A673 (cell line): ENCODE results near the gene CBLB. TPM values are rescaled to one million over a fixed set of nuclear protein-coding genes. Genes with fewer than 3 reads are reported as not detected.
A peak's percentile ranks its signal among the peaks of the same experiment; 100 is the strongest.

ENCODE experiments used
- BruUV-seq: library from RNA; stranded (reverse); fragments of 400-500 nt; replicated peaks from 2 replicates; lab custom pipeline; 2021; lab: Mats Ljungman, UMichigan
- CTCF ChIA-PET: fragments of 300-600 bp; sonication (Branson Sonifier 250); formaldehyde crosslinking; loops from one replicate; lab custom pipeline; 2022; ENCODE audit warnings: antibody characterized with exemption; lab: Charles Lee
- POLR2A ChIA-PET: fragments of 300-600 bp; sonication (Branson Sonifier 250); formaldehyde crosslinking; loops from one replicate; lab custom pipeline; 2022; ENCODE audit warnings: antibody characterized with exemption; ENCODE audit not compliant: low non-redundant PET; lab: Charles Lee
- DNase-seq: peaks from one replicate; pipeline ENCODE4 v3.0.0-alpha.2; 2015; ENCODE audit warnings: low spot score
- H3K27ac ChIP-seq: fragments of 200-600 bp; sonication (generic); 2 replicates; pipeline ENCODE4 v1.5.1; 2016; ENCODE audit warnings: mixed run types, low read depth, mild to moderate bottlenecking, mixed read lengths, antibody characterized with exemption, low read length; ENCODE audit not compliant: poor library complexity, severe bottlenecking
- H3K27me3 ChIP-seq: fragments of 200-600 bp; sonication (generic); replicated peaks from 2 replicates; pipeline ENCODE4 v1.6.1; 2017; ENCODE audit warnings: mixed run types, low read depth, mild to moderate bottlenecking, mixed read lengths, antibody characterized with exemption, low read length; ENCODE audit not compliant: insufficient read depth, poor library complexity
- H3K36me3 ChIP-seq: fragments of 200-600 bp; sonication (generic); 2 replicates; pipeline ENCODE4 v1.6.1; 2016; ENCODE audit warnings: mixed run types, mild to moderate bottlenecking, mixed read lengths, antibody characterized with exemption, low read length; ENCODE audit not compliant: insufficient read depth, poor library complexity, severe bottlenecking
- H3K4me1 ChIP-seq: fragments of 200-600 bp; sonication (generic); 2 replicates; pipeline ENCODE4 v1.6.1; 2017; ENCODE audit warnings: mixed run types, mild to moderate bottlenecking, mixed read lengths, antibody characterized with exemption, low read length; ENCODE audit not compliant: insufficient read depth, poor library complexity, severe bottlenecking
- H3K4me3 ChIP-seq: fragments of 200-600 bp; sonication (generic); 2 replicates; pipeline ENCODE4 v1.5.1; 2016; ENCODE audit warnings: low read depth, mixed run types, mild to moderate bottlenecking, mixed read lengths, low read length; ENCODE audit not compliant: poor library complexity, severe bottlenecking
- H3K9me3 ChIP-seq: fragments of 200-600 bp; sonication (generic); 2 replicates; pipeline ENCODE4 v1.6.1; 2016; ENCODE audit warnings: mixed run types, low read depth, mild to moderate bottlenecking, mixed read lengths, antibody characterized with exemption, low read length; ENCODE audit not compliant: poor library complexity, severe bottlenecking
- CTCF ChIP-seq: fragments of 300-800, 200-600 bp; sonication (generic); conservative IDR thresholded peaks from 2 replicates; pipeline ENCODE4 v1.5.1; 2017; ENCODE audit warnings: low read depth, mild to moderate bottlenecking, antibody characterized with exemption, low read length, moderate library complexity, mixed read lengths
- EZH2 ChIP-seq: fragments of 200-600 bp; sonication (generic); IDR thresholded peaks from 2 replicates; pipeline ENCODE4 v1.6.1; 2017; ENCODE audit warnings: borderline replicate concordance, low read depth, mild to moderate bottlenecking, mixed read lengths, antibody characterized with exemption, low read length; ENCODE audit not compliant: poor library complexity, severe bottlenecking
- intact Hi-C: fragments of 100-400 bp; cut with micrococcal nuclease; formaldehyde crosslinking; loops from one replicate; pipeline ENCODE4 v1.10.0; 2022; ENCODE audit not compliant: unreplicated experiment
- total RNA-seq: library from RNA; stranded (reverse); gene quantifications from 2 replicates; pipeline ENCODE4 v1.2.3, GENCODE V29; 2021

CBLB gene
- total RNA-seq, 1 experiment from 2014 or later = 23.3 TPM

- H3K36me3 ChIP-seq = no peaks in the 10 kb centered on the region
- H3K9me3 ChIP-seq = no peaks in the 10 kb centered on the region
- intact Hi-C loops = no loop called here
- peaks cover 29% of the 10 kb centered on the region for H3K4me1 ChIP-seq
- CTCF ChIA-PET = no interaction called here
- POLR2A ChIA-PET = no interaction called here
- BruUV-seq = no TSS peak
- TF ChIP-seq EZH2 (no peak), CTCF (no peak)
- no peak overlapping the region for H3K27ac ChIP-seq
- no peaks in the 10 kb centered on the region for H3K27me3 ChIP-seq
- peak; percentile 52 for DNase-seq
- no peak overlapping the region for H3K4me3 ChIP-seq
These were observed 62.5 kb downstream of the CBLB start for GRCh38 chr3:105806359-105806758.

GRCh38 chr3:105805404-105805803 lies 63.4 kb downstream of the CBLB start:
- Histone ChIP-seq H3K9me3 (no peaks in the 10 kb centered on the region), H3K27ac (no peak overlapping the region), H3K36me3 (no peaks in the 10 kb centered on the region), H3K4me1 (peaks cover 28% of the 10 kb centered on the region), H3K4me3 (no peak overlapping the region), H3K27me3 (no peaks in the 10 kb centered on the region)
- intact Hi-C loops = no loop called here
- TF ChIP-seq EZH2 (no peak), CTCF (no peak)
- no TSS peak for BruUV-seq
- ChIA-PET POLR2A (no interaction called here), CTCF (no interaction called here)
- no peak for DNase-seq

- peak; percentile 61 for DNase-seq
- intact Hi-C loops = no loop called here
- no peaks in the 10 kb centered on the region for H3K27me3 ChIP-seq
- CTCF ChIA-PET = no interaction called here
- H3K36me3 ChIP-seq = no peaks in the 10 kb centered on the region
- TF ChIP-seq CTCF = no peak
- TF ChIP-seq EZH2 = no peak
- H3K9me3 ChIP-seq = no peaks in the 10 kb centered on the region
- no peak overlapping the region for H3K27ac ChIP-seq
- no TSS peak for BruUV-seq
- POLR2A ChIA-PET = no interaction called here
- peaks cover 33% of the 10 kb centered on the region for H3K4me1 ChIP-seq
- H3K4me3 ChIP-seq = no peak overlapping the region
These were observed 66.6 kb downstream of the CBLB start for GRCh38 chr3:105802118-105802706.
